ENCODE measurements around the gene CDC42. TPM values are rescaled to one million over a fixed set of nuclear protein-coding genes. Genes with fewer than 3 reads are reported as not detected.

The CDC42 gene
- polyA plus RNA-seq, 1 donor from 2014 or later: 913 TPM

GRCh38 chr1:22074803-22075202, 22.3 kb downstream of the CDC42 start:
- Histone ChIP-seq H3K27me3 (ENCODE audit: insufficient read depth, low read depth, low read length) (no peaks in the 10 kb centered on the region), H3K36me3 (ENCODE audit: insufficient read depth, low read length) (no peaks in the 10 kb centered on the region), H3K27ac (ENCODE audit: low read length) (no peak overlapping the region), H4K20me1 (ENCODE audit: insufficient read depth) (peaks cover 29% of the 10 kb centered on the region), H3K9ac (ENCODE audit: low read length) (no peak overlapping the region), H3F3A (ENCODE audit: insufficient read depth, low read length, poor library complexity, severe bottlenecking) (no peaks in the 10 kb centered on the region), H3K4me3 (ENCODE audit: low read length) (no peak overlapping the region), H3K9me2 (ENCODE audit: insufficient read depth, low read length) (no peaks in the 10 kb centered on the region), H3K79me2 (replicated peaks; ENCODE audit: insufficient read depth, low read length) (peaks cover 83% of the 10 kb centered on the region), H3K9me3 (ENCODE audit: low read length) (no peaks in the 10 kb centered on the region), H2AFZ (ENCODE audit: low read depth, low read length) (no peak overlapping the region), H3K4me2 (ENCODE audit: low read length) (no peak overlapping the region)
- TF ChIP-seq TAF1 (IDR thresholded peaks at IDR 0.05; ENCODE audit: low read depth): no peak
- no peak for TF ChIP-seq EP300 (conservative IDR thresholded peaks at IDR 0.05; ENCODE audit: poor library complexity, severe bottlenecking)
- TF ChIP-seq, protein P1, sequence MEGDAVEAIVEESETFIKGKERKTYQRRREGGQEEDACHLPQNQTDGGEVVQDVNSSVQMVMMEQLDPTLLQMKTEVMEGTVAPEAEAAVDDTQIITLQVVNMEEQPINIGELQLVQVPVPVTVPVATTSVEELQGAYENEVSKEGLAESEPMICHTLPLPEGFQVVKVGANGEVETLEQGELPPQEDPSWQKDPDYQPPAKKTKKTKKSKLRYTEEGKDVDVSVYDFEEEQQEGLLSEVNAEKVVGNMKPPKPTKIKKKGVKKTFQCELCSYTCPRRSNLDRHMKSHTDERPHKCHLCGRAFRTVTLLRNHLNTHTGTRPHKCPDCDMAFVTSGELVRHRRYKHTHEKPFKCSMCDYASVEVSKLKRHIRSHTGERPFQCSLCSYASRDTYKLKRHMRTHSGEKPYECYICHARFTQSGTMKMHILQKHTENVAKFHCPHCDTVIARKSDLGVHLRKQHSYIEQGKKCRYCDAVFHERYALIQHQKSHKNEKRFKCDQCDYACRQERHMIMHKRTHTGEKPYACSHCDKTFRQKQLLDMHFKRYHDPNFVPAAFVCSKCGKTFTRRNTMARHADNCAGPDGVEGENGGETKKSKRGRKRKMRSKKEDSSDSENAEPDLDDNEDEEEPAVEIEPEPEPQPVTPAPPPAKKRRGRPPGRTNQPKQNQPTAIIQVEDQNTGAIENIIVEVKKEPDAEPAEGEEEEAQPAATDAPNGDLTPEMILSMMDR (IDR thresholded peaks at IDR 0.05; ENCODE audit: poor library complexity, severe bottlenecking): no peak
- no peak for TF ChIP-seq EZH2 (IDR thresholded peaks at IDR 0.05; ENCODE audit: borderline replicate concordance, insufficient read depth, low read length, poor library complexity, severe bottlenecking)
- TF ChIP-seq RAD21 (conservative IDR thresholded peaks at IDR 0.05): no peak
- no peak for TF ChIP-seq SMC3 (conservative IDR thresholded peaks at IDR 0.05; ENCODE audit: poor library complexity)
- TF ChIP-seq POLR2AphosphoS5 (IDR thresholded peaks at IDR 0.05): no peak

DNA sequence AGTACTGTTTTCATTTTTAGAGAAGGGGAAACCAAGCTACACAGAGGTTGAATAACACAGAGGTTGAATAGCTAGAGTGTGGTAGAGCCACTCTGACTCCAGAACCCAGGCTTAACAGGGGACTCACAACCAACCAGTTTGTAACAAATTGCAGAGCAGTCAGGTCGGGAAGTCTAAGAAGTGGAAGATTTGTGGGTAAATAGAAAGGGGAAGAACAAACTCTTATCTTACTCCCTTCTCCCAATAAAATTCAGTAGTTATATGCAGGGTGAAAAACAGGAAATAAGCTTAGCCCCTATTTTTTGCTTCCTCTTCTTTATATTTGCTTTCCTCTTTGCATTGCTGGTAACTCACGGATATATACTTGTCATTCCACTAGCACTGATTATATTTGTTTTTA, 23.2 kb downstream of the CDC42 start:
- Histone ChIP-seq H3F3A (ENCODE audit: insufficient read depth, low read length, poor library complexity, severe bottlenecking) (no peaks in the 10 kb centered on the region), H3K27me3 (ENCODE audit: insufficient read depth, low read depth, low read length) (no peaks in the 10 kb centered on the region), H3K9me3 (ENCODE audit: low read length) (no peaks in the 10 kb centered on the region), H3K36me3 (ENCODE audit: insufficient read depth, low read length) (no peaks in the 10 kb centered on the region), H3K4me3 (ENCODE audit: low read length) (no peak overlapping the region), H3K79me2 (replicated peaks; ENCODE audit: insufficient read depth, low read length) (peaks cover 84% of the 10 kb centered on the region), H2AFZ (ENCODE audit: low read depth, low read length) (no peak overlapping the region), H3K27ac (ENCODE audit: low read length) (no peak overlapping the region), H3K9ac (ENCODE audit: low read length) (no peak overlapping the region), H3K9me2 (ENCODE audit: insufficient read depth, low read length) (no peaks in the 10 kb centered on the region), H3K4me2 (ENCODE audit: low read length) (no peak overlapping the region), H4K20me1 (ENCODE audit: insufficient read depth) (peaks cover 29% of the 10 kb centered on the region)
- TF ChIP-seq MXI1 (conservative IDR thresholded peaks at IDR 0.05; ENCODE audit: poor library complexity, severe bottlenecking) (no peak), RAD21 (conservative IDR thresholded peaks at IDR 0.05) (no peak), EP300 (conservative IDR thresholded peaks at IDR 0.05; ENCODE audit: poor library complexity, severe bottlenecking) (no peak), REST (IDR thresholded peaks at IDR 0.05; ENCODE audit: borderline replicate concordance) (no peak), TAF1 (IDR thresholded peaks at IDR 0.05; ENCODE audit: low read depth) (no peak), POLR2AphosphoS5 (IDR thresholded peaks at IDR 0.05) (no peak), SMC3 (conservative IDR thresholded peaks at IDR 0.05; ENCODE audit: poor library complexity) (no peak), EZH2 (IDR thresholded peaks at IDR 0.05; ENCODE audit: borderline replicate concordance, insufficient read depth, low read length, poor library complexity, severe bottlenecking) (no peak)

Measured in neural cell (in vitro differentiated cells).